Mononuclear cell (primary cell): Measurements from ENCODE around the gene RNF13. TPM values are rescaled to one million over a fixed set of nuclear protein-coding genes. Genes with fewer than 3 reads are reported as not detected.
A peak's percentile ranks its signal among the peaks of the same experiment; 100 is the strongest.
"Not testable (repeated sequence)": the region's sequence is repeated elsewhere in the genome, so short reads cannot be mapped to it uniquely, and the experiment has no call there.

Experiments used
- H3K27me3 ChIP-seq: 2 replicates; pipeline ENCODE4 v1.6.0; 2011; ENCODE audit warnings: low read length, control low read depth; ENCODE audit not compliant: insufficient read depth
- H3K4me1 ChIP-seq: 2 replicates; pipeline ENCODE4 v1.5.1; 2011; ENCODE audit warnings: mild to moderate bottlenecking, low read length, control low read depth; ENCODE audit not compliant: insufficient read depth
- H3K4me3 ChIP-seq: 2 replicates; pipeline ENCODE4 v1.5.1; 2011; ENCODE audit warnings: mild to moderate bottlenecking, low read length, moderate library complexity
- H3K9me3 ChIP-seq: 2 replicates; pipeline ENCODE4 v1.5.1; 2011; ENCODE audit warnings: low read depth, mild to moderate bottlenecking, control low read depth, low read length
- total RNA-seq: library from RNA; depleted of rRNA; stranded (reverse); fragments of >200 nt; gene quantifications from one replicate; pipeline ENCODE4 v1.2.3, GENCODE V29; 2012

RNF13 gene
- total RNA-seq, 1 donor, result 170 TPM

DNA sequence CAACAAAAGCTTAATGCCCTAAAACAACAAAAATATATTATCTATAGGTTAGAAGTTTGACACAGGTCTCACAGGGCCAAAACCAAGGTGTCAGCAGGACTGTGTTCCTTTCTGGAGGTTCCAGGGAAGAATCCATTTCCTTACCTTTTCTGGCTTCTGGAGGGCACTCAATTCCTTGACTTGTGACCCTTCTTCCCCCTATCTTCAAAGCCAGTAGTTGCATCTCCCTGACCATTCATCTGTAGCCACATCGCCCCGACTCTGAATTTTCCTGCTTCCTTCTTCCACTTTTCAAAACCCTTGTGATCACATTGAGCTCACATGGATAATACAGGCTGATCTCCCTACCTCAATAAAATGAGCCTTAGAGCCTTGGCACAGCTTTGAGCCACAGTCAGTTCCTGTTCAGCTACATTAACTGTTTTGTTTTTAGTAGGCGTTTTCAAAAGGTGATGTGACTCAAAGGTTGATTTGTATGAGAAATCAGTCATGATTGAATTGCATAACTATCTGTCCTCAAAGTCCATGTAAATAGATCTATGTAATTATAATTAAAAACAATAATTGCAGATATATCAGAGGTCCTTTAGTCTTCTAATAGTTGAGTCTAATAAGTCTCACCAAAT lies 145.3 kb downstream of the RNF13 start:
- Histone ChIP-seq H3K4me1 (no peaks in the 10 kb centered on the region), H3K4me3 (no peak overlapping the region), H3K27me3 (no peaks in the 10 kb centered on the region), H3K9me3 (no peaks in the 10 kb centered on the region)

DNA sequence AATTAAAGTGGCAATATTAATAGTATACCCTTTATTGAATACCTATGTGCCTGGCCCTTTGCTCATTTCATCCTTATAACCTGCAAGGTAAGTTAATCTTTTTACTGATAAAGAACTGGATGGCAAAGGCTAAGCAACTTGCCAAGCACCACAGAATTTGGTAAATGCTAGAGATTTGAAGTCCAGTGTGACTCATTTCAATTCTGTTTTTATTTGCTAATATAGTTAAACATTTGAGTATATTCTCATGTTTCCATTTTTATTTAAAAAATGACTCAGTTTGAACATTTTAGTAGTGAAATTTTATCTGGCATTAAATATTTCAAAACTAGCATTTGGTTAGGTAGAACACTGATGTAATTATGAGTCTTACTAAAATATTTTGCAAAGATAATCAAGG lies 146.4 kb downstream of the RNF13 start:
- no peaks in the 10 kb centered on the region for H3K4me1 ChIP-seq
- H3K27me3 ChIP-seq, result no peaks in the 10 kb centered on the region
- H3K9me3 ChIP-seq, result no peaks in the 10 kb centered on the region
- no peak overlapping the region for H3K4me3 ChIP-seq

DNA sequence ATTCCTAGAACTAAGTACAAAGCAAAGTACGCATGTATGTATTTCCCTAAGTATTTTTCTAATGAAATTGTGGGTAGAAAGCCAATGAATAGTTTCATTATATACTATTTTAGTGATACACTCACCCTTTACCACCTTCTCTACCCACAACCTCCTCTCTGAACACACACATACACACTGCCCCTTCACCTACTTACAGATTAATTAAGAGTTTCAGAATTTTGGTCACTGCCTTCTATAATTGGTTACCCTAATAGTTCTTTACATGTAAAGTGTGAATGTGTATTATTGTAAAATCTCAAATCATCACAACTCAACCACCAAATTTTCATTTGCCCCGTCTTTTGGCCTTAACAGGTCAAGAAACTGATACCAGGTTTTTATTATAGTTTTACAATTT lies 150.5 kb downstream of the RNF13 start:
- Histone ChIP-seq H3K9me3 (no peaks in the 10 kb centered on the region), H3K4me1 (no peaks in the 10 kb centered on the region), H3K27me3 (peaks cover 7% of the 10 kb centered on the region)

DNA sequence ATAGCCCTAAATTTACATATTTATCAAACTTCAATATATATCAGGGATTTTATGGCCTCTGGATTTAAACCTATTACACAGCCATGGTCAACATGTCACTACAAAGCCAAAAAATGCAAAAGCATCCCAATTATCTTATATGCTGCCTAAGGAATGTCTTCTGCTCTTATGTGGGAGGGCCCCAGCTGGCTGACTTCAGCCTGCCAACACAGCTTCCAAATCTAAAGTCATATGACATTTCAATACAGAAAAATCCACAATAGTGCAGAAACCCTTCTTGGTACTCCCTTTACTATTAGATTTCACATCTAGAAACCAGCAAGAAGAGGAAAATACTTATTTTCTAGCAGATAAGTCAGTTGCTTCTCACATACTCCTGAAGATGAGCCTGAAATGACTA lies 151.3 kb downstream of the RNF13 start:
- no peaks in the 10 kb centered on the region for H3K9me3 ChIP-seq
- peaks cover 2% of the 10 kb centered on the region for H3K4me1 ChIP-seq
- no peak overlapping the region for H3K4me3 ChIP-seq
- H3K27me3 ChIP-seq, result peaks cover 14% of the 10 kb centered on the region

More for the DNA sequence above, 150.5 kb downstream of the RNF13 start:
- no peak overlapping the region for H3K4me3 ChIP-seq

DNA sequence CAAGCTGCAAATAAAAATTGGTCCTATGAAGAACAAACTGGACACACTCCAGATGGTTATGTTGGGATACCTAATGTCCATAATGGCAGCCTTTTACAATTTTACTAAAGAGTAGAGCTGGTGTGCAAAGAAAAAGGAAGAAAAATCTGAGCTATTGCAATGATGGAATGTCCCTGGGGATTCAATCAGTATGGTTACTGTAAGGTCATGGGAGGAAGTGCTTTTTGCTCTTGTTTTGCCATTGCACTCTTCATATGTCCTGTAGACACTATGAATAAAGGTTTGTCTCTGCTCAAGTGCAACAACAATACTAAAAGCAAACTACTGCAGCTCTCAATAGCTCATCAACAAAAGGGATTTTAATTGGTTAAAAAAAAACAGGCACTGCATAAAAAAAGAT lies 152.3 kb downstream of the RNF13 start:
- H3K4me3 ChIP-seq, result no peak overlapping the region
- peaks cover 22% of the 10 kb centered on the region for H3K27me3 ChIP-seq
- no peaks in the 10 kb centered on the region for H3K9me3 ChIP-seq
- peaks cover 10% of the 10 kb centered on the region for H3K4me1 ChIP-seq

DNA sequence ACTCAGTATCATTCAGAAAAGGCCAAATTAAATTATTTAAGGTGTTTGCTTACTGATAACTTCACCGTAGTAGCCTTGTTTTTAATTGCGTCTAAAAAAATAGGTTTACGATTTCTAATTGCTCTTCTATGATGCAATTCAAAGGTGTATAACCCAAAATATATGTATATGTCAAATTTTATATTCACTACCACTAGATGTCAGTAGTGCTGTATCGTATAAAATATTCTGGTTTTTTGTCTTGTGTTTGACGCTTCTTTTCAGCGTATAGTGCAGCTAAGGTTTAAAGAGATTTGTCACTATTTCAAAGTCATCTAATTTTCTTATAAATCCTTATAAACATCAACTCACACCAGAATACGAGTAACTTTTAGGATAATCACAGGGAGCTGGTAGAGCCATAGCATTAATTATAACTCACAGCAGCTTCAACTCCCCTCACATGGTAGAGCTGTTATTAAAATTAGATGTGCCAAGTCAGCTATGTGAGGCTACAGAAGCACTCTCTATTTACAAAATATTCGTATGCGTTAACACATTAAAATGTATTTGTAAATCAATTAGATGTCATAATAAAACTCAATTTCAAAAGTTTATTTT lies 154.2 kb downstream of the RNF13 start:
- H3K4me3 ChIP-seq, result no peak overlapping the region
- H3K27me3 ChIP-seq, result peaks cover 32% of the 10 kb centered on the region
- no peaks in the 10 kb centered on the region for H3K9me3 ChIP-seq
- H3K4me1 ChIP-seq, result peaks cover 18% of the 10 kb centered on the region

DNA sequence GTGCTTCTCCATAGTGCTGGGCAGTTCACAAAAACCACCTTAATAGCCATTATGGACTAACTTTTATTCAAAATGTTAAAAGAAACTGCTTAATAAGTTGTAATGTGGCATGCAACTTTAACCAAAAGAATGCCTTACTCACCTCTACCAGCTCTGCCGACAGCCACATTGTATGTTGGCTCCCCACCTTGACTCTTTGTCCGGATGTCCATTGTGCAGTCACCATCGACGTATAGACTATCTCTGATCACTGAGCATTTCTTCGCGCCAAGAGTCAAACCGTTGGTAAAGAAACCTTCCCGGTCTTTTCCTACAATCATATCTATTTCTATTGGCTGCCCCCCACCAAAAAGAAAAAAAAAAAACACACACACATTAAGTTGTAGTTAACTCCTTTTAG lies 155.2 kb downstream of the RNF13 start:
- peaks cover 18% of the 10 kb centered on the region for H3K4me1 ChIP-seq
- H3K27me3 ChIP-seq, result peaks cover 43% of the 10 kb centered on the region
- H3K4me3 ChIP-seq, result no peak overlapping the region

DNA sequence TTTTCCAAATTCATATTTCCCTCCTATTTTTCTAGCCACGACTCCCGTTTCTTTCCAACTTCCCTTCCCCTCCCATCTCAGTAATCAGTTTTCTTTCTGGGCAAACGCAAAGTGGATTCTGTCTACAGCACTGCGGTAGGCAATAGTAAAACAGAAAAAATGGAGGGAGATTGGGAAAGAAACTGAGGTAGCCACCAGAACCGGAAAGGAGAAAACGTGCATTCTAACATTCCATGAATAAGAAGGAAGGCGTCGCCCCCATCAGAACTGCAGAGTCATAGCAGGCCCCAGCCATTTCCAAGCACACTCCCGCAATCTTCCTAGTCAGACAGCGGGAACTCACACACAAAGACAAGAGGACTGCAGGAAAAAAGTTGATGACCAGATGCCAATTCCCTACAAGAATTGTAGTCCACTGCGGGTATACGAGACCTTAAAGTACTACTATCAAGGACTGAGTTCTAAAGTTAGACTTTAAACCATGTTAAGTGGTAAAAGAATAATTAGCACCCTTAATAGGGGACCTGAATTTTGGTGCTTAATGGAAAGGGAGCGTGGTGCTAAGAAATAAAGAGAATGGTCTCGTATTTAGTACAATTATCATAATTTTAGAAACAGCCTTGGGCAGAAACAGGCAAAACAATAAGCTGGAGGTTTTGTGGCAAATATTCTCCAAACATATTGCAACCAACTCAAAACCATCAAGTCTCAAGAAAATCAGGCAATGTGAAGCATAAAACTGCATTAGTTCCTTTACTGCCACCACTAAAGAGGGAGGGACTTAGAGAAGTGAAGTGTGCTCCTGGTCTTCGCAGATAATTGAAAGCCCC lies 156.3 kb downstream of the RNF13 start:
- no peaks in the 10 kb centered on the region for H3K9me3 ChIP-seq
- peaks cover 18% of the 10 kb centered on the region for H3K4me1 ChIP-seq
- H3K27me3 ChIP-seq, result peaks cover 54% of the 10 kb centered on the region
- peak overlapping the region; percentile 43 for H3K4me3 ChIP-seq

More for the DNA sequence above, 155.2 kb downstream of the RNF13 start:
- no peaks in the 10 kb centered on the region for H3K9me3 ChIP-seq

DNA sequence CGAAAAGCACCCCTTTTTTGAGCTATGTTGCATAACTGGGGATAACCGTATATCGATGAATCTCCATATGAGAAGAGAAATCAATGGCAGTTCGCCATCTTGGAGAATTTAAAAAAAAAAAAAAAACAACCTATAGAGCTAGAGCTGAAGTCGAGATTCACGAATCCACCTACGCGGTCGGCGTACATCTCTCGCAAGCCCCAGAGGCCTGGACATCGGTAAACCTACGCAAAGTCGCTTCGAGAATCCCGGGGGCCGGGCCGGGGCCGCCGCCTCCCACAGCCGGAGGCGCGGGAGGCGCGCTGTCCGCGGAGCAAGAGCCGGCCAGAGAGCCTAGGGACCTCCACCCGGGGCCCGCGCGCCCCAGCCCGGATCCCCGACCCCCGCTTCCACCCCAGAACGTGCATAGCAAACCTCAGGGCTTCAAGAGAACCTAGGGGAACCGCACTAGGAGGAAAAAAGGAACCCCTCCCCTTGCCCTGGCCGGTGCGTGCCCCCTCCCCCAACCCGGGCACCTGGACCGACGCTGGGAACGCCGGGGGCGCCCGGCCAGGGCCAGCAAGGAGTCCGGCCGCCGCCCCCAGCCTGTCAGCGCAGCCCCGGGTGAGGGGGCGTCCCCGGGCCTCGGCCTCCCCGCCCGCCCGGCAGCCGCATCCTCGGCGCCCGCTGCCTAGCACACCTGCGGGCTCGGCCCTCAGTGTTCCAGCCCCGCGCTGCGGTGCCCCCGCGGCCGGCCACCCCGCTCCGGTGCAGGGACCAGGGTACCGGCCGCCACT lies 157.1 kb downstream of the RNF13 start:
- H3K9me3 ChIP-seq, result no peaks in the 10 kb centered on the region
- H3K4me3 ChIP-seq, result peak overlapping the region; percentile 43
- H3K4me1 ChIP-seq, result peaks cover 18% of the 10 kb centered on the region
- peaks cover 62% of the 10 kb centered on the region for H3K27me3 ChIP-seq

DNA sequence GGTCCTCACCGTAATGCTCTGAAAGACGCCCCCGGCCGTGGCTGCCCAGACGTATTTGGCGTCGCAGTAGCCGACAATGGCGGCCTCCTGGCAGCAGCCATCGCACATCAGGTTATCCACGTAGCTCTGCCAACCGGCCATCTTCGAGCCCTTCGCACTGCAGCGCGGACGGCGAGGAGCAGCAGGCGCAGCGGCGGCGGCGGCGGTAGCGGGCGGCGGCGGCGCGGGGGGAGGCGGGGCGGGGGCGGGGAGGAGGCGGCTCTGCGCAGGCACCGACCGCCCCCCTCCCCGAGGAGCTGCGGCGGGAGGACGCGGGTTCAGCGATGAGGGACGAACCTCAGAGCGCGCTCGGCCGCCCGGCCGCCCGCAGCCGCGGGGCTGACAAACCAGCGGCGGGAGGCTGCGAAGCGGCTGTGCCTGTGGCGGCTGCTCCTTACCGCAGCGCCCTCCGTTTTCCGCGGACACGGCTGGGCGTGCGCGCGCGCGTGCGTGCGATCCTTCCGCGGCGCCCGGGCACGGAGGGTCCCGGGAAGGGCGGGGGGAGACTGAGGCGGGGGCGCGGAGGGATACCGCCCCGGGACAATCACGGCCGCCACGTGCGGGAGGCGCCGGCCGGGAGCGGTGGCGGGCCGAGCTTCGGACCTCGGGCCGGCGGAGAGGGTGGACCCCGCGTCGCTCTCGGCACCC lies 157.8 kb downstream of the RNF13 start, which contains the start of gene PFN2:
TSS of gene PFN2 (minus strand) at position 180 of the 687 bp plus-strand sequence. CDS start at position 141, 39 bp downstream.
- H3K4me3 ChIP-seq, result peak within 1 kb of the TSS; percentile 46
- peaks cover 68% of the 10 kb centered on the region for H3K27me3 ChIP-seq
- peaks cover 18% of the 10 kb centered on the region for H3K4me1 ChIP-seq
- H3K9me3 ChIP-seq, result no peaks in the 10 kb centered on the region

DNA sequence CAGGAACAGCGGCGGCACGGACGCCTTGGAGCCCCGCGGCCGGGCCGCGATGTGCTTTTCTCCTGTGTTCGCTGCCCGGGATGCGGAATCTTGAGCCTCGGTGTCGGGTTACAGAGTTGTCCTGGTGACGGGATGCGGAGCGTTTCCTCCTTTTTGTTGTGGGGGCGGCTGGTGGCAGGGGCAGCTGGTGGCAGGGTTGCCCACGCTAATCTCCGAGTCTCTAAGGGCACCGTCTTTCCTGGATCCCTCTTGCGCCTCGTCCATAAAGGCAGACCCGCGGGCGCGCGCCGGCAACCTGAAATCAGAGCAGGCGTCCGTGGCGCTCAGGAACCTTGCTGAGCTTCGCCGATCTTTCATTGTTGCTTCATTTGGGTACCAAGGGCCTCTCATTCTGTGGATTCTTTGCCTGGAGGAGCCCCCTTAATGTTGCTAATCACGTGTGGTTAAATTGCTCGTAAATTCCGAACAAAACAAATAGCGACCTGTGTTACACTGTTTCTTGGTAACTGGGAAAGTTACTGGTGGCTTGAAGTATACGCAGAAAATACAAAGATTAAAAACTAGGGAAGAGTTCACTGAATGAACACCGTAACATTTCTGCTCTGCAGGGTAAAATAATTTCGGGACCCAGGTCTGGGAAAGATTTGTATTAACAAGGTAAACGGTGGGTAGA lies 158.5 kb downstream of the RNF13 start:
- Histone ChIP-seq H3K9me3 (no peaks in the 10 kb centered on the region), H3K4me3 (peak overlapping the region; percentile 46), H3K27me3 (peaks cover 74% of the 10 kb centered on the region), H3K4me1 (peaks cover 18% of the 10 kb centered on the region)

DNA sequence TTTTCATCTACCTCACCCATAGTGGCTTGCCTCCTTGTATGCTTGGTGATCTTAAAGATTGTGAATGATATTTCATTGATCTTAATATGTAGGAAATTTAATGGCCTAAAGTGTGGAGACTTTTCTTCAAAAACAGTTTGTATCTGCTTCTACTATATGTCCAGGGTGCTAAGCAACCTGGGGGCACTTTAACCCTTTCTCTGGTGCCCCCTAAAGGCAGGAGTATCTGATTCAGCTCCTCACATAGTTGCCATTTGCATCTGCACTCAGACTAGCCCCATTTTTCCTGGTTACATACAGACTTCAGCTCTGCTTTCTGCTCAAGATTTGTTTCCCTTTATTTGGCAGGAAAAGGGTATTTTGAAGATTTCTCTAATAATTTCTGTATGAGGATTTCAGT lies 162.9 kb downstream of the RNF13 start:
- Histone ChIP-seq H3K9me3 (no peaks in the 10 kb centered on the region), H3K27me3 (peaks cover 59% of the 10 kb centered on the region), H3K4me3 (no peak overlapping the region), H3K4me1 (peaks cover 8% of the 10 kb centered on the region)

DNA sequence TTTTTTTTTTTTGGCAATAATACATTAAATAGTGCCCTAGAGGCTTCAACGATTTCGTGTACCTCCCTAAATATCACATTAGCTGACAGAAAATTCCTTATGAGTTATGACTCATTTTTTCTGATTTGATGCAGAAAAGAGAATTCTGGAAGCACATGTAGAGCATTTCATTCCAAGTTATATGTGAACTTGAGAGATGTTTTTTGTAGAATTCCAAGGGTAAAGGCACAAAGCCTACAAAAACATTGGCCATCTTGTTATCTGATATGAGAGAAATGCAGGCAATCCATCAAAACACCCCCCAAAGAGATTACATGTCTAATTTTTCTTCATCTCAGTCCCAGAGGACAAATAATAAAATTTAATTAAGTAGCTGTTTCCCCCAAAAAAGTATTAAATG lies 164.4 kb downstream of the RNF13 start:
- Histone ChIP-seq H3K4me3 (no peak overlapping the region), H3K4me1 (no peaks in the 10 kb centered on the region), H3K9me3 (no peaks in the 10 kb centered on the region), H3K27me3 (peaks cover 47% of the 10 kb centered on the region)

DNA sequence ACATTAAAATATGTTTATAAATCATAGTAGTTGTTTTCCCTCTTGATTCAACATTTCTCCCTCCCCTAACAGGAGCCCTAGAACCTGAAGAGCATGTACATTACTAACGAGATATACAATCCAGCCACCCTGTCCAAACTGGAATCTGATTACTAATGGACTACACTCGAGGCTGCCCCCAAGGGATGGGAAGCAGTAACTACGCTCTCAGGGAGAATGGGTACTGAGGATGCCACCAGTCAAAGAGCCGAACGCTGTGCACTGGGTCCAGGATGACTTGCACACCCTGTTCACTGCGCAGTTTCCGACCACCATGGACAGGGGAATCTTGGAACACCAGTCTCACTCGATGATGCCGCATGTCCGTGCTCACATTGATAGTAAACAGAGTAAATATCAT lies 169.0 kb downstream of the RNF13 start:
- H3K27me3 ChIP-seq, H3K9me3 ChIP-seq: not testable (repeated sequence)

More for the DNA sequence above, 169.0 kb downstream of the RNF13 start:
- H3K4me3 ChIP-seq, H3K4me1 ChIP-seq: not testable (repeated sequence)
